Measurements from ENCODE around the gene MYO3B.

The MYO3B gene

DNA sequence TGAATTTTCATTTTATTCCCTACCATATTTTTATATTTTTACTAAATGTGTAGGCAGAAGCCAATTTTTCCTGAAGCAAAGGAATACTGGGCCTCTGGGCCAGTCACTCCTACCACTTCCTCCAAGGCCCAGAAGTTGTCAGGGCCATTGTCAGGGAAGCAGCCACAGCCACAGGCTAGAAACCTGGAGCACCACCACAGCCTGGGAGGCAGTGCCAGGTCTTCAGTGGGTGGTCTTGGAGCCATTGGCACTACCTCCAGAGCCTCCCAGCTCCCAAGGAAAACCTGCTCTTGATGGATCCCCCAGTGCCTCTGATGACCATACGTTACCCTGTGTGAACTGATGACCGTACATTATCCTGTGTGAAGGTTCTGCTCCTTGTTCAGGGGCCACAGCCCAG, 401.6 kb downstream of the MYO3B start:
- TF ChIP-seq, protein P1, sequence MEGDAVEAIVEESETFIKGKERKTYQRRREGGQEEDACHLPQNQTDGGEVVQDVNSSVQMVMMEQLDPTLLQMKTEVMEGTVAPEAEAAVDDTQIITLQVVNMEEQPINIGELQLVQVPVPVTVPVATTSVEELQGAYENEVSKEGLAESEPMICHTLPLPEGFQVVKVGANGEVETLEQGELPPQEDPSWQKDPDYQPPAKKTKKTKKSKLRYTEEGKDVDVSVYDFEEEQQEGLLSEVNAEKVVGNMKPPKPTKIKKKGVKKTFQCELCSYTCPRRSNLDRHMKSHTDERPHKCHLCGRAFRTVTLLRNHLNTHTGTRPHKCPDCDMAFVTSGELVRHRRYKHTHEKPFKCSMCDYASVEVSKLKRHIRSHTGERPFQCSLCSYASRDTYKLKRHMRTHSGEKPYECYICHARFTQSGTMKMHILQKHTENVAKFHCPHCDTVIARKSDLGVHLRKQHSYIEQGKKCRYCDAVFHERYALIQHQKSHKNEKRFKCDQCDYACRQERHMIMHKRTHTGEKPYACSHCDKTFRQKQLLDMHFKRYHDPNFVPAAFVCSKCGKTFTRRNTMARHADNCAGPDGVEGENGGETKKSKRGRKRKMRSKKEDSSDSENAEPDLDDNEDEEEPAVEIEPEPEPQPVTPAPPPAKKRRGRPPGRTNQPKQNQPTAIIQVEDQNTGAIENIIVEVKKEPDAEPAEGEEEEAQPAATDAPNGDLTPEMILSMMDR (IDR thresholded peaks at IDR 0.05; ENCODE audit: low read depth, low read length, missing control alignments), result no peak
- no peak for DNase-seq (ENCODE audit: low read depth)
- H3K4me3 ChIP-seq (ENCODE audit: low read depth, low read length), result no peak overlapping the region

DNA sequence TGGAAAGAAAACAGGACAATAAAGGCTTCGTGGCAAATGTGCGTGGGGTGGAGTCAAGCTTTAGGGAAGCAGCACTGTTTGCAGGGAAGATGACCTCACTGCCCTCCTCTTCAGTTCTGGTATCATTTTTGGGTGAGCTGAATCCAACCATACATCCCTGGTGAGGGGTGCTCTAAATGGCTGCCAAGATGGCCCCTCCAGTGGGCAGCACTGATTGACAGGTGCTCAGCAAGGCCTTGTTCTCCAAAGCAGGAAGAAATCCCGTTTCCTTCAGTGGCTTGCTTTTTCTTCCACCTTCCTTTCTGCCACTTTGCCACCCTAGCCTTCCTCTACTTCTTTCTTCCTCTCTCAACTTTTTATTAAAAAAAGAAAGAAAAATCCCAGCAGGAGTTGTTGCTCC, 404.4 kb downstream of the MYO3B start:
- no peak overlapping the region for H3K4me3 ChIP-seq (ENCODE audit: low read depth, low read length)
- no peak for DNase-seq (ENCODE audit: low read depth)
- TF ChIP-seq, protein P1 (IDR thresholded peaks at IDR 0.05; ENCODE audit: low read depth, low read length, missing control alignments), result no peak

DNA sequence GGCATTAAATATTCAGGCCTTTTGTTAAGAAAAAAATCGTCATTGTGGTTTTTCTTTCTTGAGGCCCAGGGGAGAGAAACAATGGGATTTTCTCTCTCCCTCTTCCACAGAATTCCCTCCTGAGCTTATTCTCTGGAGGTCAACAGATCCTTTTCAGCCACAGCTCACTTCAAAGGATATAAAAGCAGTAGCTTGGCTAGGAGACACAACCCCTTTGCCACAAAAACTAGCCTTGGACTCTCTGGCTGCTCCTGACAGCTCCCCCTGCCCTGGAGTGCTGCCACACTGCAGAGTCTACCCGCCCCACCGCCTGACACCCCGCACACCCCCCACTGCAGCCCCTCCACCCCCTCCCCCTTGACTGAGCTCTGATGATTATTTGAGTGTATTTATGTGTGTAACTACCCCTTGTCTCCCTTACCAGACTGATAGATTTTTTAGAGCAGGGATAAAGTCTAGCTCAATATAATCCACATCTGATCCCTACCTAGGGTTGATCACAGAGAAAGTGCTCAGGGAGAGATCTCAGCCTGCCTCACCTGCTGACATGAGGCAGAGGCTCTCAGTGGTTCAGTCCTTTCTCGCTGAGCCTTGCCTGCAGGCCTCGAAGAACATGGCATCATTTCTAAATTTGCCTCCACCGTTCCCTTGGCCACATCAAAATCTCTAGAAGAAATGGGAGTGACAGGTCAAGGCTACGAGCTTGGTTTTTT, 405.0 kb downstream of the MYO3B start:
- H3K4me3 ChIP-seq (ENCODE audit: low read depth, low read length), result no peak overlapping the region
- DNase-seq (ENCODE audit: low read depth), result no peak
- TF ChIP-seq, protein P1 (IDR thresholded peaks at IDR 0.05; ENCODE audit: low read depth, low read length, missing control alignments), result no peak

DNA sequence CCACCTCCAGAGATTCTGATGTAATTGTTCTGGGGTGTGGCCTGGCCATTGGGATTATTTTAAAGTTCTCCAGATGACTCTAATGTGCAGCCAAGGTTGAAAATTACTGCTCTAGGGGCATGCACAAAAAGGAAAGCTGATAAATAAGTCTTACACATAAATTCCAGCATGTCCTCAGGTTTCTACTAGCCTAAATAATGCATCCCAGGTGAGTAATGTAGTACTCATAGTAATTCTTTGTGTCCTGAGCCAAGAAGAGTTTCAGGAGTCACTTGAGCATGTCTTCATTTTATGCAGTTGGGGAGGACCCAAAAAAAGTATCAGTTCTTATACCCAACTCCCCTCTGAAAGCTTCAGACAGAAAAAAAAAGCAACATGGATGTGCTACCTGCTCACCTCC, 407.1 kb downstream of the MYO3B start:
- TF ChIP-seq, protein P1 (IDR thresholded peaks at IDR 0.05; ENCODE audit: low read depth, low read length, missing control alignments), result no peak
- no peak overlapping the region for H3K4me3 ChIP-seq (ENCODE audit: low read depth, low read length)
- no peak for DNase-seq (ENCODE audit: low read depth)

DNA sequence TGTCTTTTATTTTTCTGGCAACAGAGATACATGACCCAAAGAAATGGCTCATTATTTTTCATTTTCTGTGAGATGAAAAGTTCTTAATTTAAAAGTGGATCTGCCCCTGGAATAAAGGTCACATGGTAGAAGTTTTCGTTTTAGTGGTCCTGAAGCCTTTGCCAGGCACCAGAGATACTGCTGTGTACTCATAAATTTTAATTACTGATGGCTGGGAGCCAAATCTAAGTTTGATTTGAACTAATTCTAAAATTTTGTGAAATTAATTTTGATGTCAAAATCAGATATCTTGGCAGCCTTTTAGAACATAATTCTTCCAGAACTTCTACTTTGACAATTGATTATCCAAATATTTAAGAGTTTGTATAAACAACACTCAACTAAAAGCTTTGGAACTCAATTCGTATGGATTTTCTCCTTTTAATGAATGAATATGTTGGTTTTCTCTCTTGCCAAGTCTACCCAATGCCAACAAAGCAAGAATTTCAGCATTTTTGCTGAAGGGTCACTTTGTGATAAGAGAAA, 408.7 kb downstream of the MYO3B start:
- no peak for DNase-seq (ENCODE audit: low read depth)
- no peak overlapping the region for H3K4me3 ChIP-seq (ENCODE audit: low read depth, low read length)
- TF ChIP-seq, protein P1 (IDR thresholded peaks at IDR 0.05; ENCODE audit: low read depth, low read length, missing control alignments), result no peak

DNA sequence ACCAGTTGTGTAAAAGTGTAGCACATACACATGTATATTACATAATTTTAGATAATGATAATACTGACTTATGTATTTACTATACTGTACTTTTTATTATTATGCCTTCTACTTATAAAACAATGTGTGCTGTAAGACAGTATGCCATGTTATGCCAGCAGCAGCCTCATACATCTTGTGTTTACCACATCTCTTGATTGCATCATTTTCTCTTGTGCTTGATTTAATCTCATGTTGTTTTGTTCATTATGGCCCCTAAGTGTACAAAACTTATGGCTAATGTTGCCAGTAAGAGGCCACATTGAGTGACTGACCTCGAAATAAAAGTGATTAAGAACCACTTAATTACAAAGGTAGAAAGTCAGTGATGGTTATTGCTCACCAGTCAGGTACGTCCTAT, 409.2 kb downstream of the MYO3B start:
- no peak overlapping the region for H3K4me3 ChIP-seq (ENCODE audit: low read depth, low read length)
- no peak for DNase-seq (ENCODE audit: low read depth)
- TF ChIP-seq, protein P1 (IDR thresholded peaks at IDR 0.05; ENCODE audit: low read depth, low read length, missing control alignments), result no peak

DNA sequence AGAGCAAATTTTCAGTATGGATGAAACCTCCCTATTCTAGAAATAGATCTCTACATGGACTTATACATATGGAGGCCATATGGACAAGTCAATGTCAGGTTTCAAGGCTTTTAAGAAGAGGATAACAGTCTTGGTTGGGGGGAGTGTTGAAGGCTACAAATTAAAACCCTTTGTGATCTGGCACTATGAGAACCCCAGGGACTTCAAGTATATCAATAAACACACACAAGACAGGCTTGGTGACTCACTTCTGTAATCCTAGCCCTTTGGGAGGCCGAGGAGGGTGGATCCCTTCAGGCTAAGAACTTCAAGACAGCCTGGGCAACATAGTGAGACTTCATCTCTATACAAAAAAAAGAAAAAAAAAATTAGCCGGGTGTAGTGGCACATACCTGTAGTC, 410.0 kb downstream of the MYO3B start:
- no peak overlapping the region for H3K4me3 ChIP-seq (ENCODE audit: low read depth, low read length)
- DNase-seq (ENCODE audit: low read depth), result no peak
- TF ChIP-seq, protein P1 (IDR thresholded peaks at IDR 0.05; ENCODE audit: low read depth, low read length, missing control alignments), result no peak
